ENCODE measurements around the gene RCN2.

RCN2 gene

GRCh38 chr15:76912430-76912829, 19.1 kb upstream of the RCN2 start:
- Histone ChIP-seq H3K36me3 (ENCODE audit: insufficient read depth, low read length) (no peaks in the 10 kb centered on the region), H3K4me1 (ENCODE audit: insufficient read depth, low read length) (no peaks in the 10 kb centered on the region), H3K9ac (ENCODE audit: low read depth, low read length) (no peak overlapping the region), H3K9me3 (ENCODE audit: control insufficient read depth, insufficient read depth, low read length) (no peaks in the 10 kb centered on the region)

- H3K4me1 ChIP-seq (ENCODE audit: insufficient read depth, low read length) = no peaks in the 10 kb centered on the region
- no peak overlapping the region for H3K9ac ChIP-seq (ENCODE audit: low read depth, low read length)
- H3K9me3 ChIP-seq (ENCODE audit: control insufficient read depth, insufficient read depth, low read length) = no peaks in the 10 kb centered on the region
- H3K36me3 ChIP-seq (ENCODE audit: insufficient read depth, low read length) = no peaks in the 10 kb centered on the region
These were observed 17.8 kb upstream of the RCN2 start for GRCh38 chr15:76913737-76914136.

- Histone ChIP-seq H3K9ac (ENCODE audit: low read depth, low read length) (no peak overlapping the region), H3K9me3 (ENCODE audit: control insufficient read depth, insufficient read depth, low read length) (no peaks in the 10 kb centered on the region), H3K36me3 (ENCODE audit: insufficient read depth, low read length) (no peaks in the 10 kb centered on the region), H3K4me1 (ENCODE audit: insufficient read depth, low read length) (no peaks in the 10 kb centered on the region)
These were observed 15.2 kb upstream of the RCN2 start for GRCh38 chr15:76916369-76916768.

- H3K9me3 ChIP-seq (ENCODE audit: control insufficient read depth, insufficient read depth, low read length) = no peaks in the 10 kb centered on the region
- H3K36me3 ChIP-seq (ENCODE audit: insufficient read depth, low read length) = peaks cover under 1% of the 10 kb centered on the region; the same call in 1 of the 2 replicates
- H3K4me1 ChIP-seq (ENCODE audit: insufficient read depth, low read length) = no peaks in the 10 kb centered on the region
- no peak overlapping the region for H3K9ac ChIP-seq (ENCODE audit: low read depth, low read length)
These were observed 3.3 kb upstream of the RCN2 start for GRCh38 chr15:76928201-76928600.

- Histone ChIP-seq H3K9ac (ENCODE audit: low read depth, low read length) (no peak overlapping the region), H3K36me3 (ENCODE audit: insufficient read depth, low read length) (peaks cover 10% of the 10 kb centered on the region), H3K9me3 (ENCODE audit: control insufficient read depth, insufficient read depth, low read length) (no peaks in the 10 kb centered on the region), H3K4me1 (ENCODE audit: insufficient read depth, low read length) (no peaks in the 10 kb centered on the region)
These were observed 2.4 kb upstream of the RCN2 start for GRCh38 chr15:76929011-76929760.

- Histone ChIP-seq H3K4me1 (ENCODE audit: insufficient read depth, low read length) (no peaks in the 10 kb centered on the region), H3K36me3 (ENCODE audit: insufficient read depth, low read length) (peaks cover 22% of the 10 kb centered on the region), H3K9me3 (ENCODE audit: control insufficient read depth, insufficient read depth, low read length) (no peaks in the 10 kb centered on the region), H3K9ac (ENCODE audit: low read depth, low read length) (peak overlapping the region; percentile 77)
These were observed 635 bp upstream of the RCN2 start for GRCh38 chr15:76930831-76931396.

- Histone ChIP-seq H3K36me3 (ENCODE audit: insufficient read depth, low read length) (peaks cover 25% of the 10 kb centered on the region), H3K9ac (ENCODE audit: low read depth, low read length) (peak overlapping the region; percentile 95), H3K9me3 (ENCODE audit: control insufficient read depth, insufficient read depth, low read length) (no peaks in the 10 kb centered on the region), H3K4me1 (ENCODE audit: insufficient read depth, low read length) (no peaks in the 10 kb centered on the region)
These were observed 802 bp downstream of the RCN2 start for GRCh38 chr15:76932135-76932966.

GRCh38 chr15:76935620-76936019, 4.1 kb downstream of the RCN2 start:
- Histone ChIP-seq H3K9ac (ENCODE audit: low read depth, low read length) (no peak overlapping the region), H3K9me3 (ENCODE audit: control insufficient read depth, insufficient read depth, low read length) (no peaks in the 10 kb centered on the region), H3K36me3 (ENCODE audit: insufficient read depth, low read length) (peaks cover 32% of the 10 kb centered on the region), H3K4me1 (ENCODE audit: insufficient read depth, low read length) (no peaks in the 10 kb centered on the region)

- Histone ChIP-seq H3K36me3 (ENCODE audit: insufficient read depth, low read length) (peaks cover 32% of the 10 kb centered on the region), H3K4me1 (ENCODE audit: insufficient read depth, low read length) (peaks cover 5% of the 10 kb centered on the region; the same call in 1 of the 2 replicates), H3K9ac (ENCODE audit: low read depth, low read length) (no peak overlapping the region), H3K9me3 (ENCODE audit: control insufficient read depth, insufficient read depth, low read length) (no peaks in the 10 kb centered on the region)
These were observed 5.1 kb downstream of the RCN2 start for GRCh38 chr15:76936671-76937070.

GRCh38 chr15:76938752-76939151, 7.2 kb downstream of the RCN2 start:
- Histone ChIP-seq H3K4me1 (ENCODE audit: insufficient read depth, low read length) (peaks cover 5% of the 10 kb centered on the region; the same call in 1 of the 2 replicates), H3K9ac (ENCODE audit: low read depth, low read length) (no peak overlapping the region), H3K36me3 (ENCODE audit: insufficient read depth, low read length) (peaks cover 29% of the 10 kb centered on the region), H3K9me3 (ENCODE audit: control insufficient read depth, insufficient read depth, low read length) (no peaks in the 10 kb centered on the region)

- peaks cover 23% of the 10 kb centered on the region for H3K36me3 ChIP-seq (ENCODE audit: insufficient read depth, low read length)
- no peak overlapping the region for H3K9ac ChIP-seq (ENCODE audit: low read depth, low read length)
- peaks cover 5% of the 10 kb centered on the region; the same call in 1 of the 2 replicates for H3K4me1 ChIP-seq (ENCODE audit: insufficient read depth, low read length)
These were observed 8.2 kb downstream of the RCN2 start for GRCh38 chr15:76939715-76940114.

GRCh38 chr15:76941636-76942035, 10.1 kb downstream of the RCN2 start:
- Histone ChIP-seq H3K9ac (ENCODE audit: low read depth, low read length) (no peak overlapping the region), H3K36me3 (ENCODE audit: insufficient read depth, low read length) (peaks cover 20% of the 10 kb centered on the region), H3K4me1 (ENCODE audit: insufficient read depth, low read length) (peaks cover 5% of the 10 kb centered on the region; the same call in 1 of the 2 replicates), H3K9me3 (ENCODE audit: control insufficient read depth, insufficient read depth, low read length) (no peaks in the 10 kb centered on the region)

More at GRCh38 chr15:76939715-76940114, 8.2 kb downstream of the RCN2 start:
- H3K9me3 ChIP-seq (ENCODE audit: control insufficient read depth, insufficient read depth, low read length) = no peaks in the 10 kb centered on the region

- no peaks in the 10 kb centered on the region for H3K9me3 ChIP-seq (ENCODE audit: control insufficient read depth, insufficient read depth, low read length)
- no peak overlapping the region for H3K9ac ChIP-seq (ENCODE audit: low read depth, low read length)
- peaks cover 21% of the 10 kb centered on the region for H3K36me3 ChIP-seq (ENCODE audit: insufficient read depth, low read length)
- H3K4me1 ChIP-seq (ENCODE audit: insufficient read depth, low read length) = peaks cover 5% of the 10 kb centered on the region; the same call in 1 of the 2 replicates
These were observed 10.8 kb downstream of the RCN2 start for GRCh38 chr15:76942331-76942730.

GRCh38 chr15:76945494-76946093, 14.0 kb downstream of the RCN2 start:
- Histone ChIP-seq H3K9me3 (ENCODE audit: control insufficient read depth, insufficient read depth, low read length) (no peaks in the 10 kb centered on the region), H3K9ac (ENCODE audit: low read depth, low read length) (no peak overlapping the region), H3K4me1 (ENCODE audit: insufficient read depth, low read length) (peaks cover 5% of the 10 kb centered on the region; the same call in 1 of the 2 replicates), H3K36me3 (ENCODE audit: insufficient read depth, low read length) (peaks cover 22% of the 10 kb centered on the region)

All from ES-I3 (cell line).